Stimulated activated CD8-positive, alpha-beta memory T cell treated with anti-CD3 and anti-CD28 coated beads, Interleukin-12 subunit alpha, Interleukin-12 subunit beta, amount 100 ng/mL, for 4 hours (primary cell): ENCODE measurements around the gene SCIN.

Source experiments
- DNase-seq: peaks from one replicate; pipeline ENCODE4 v3.0.0-alpha.2; 2020; ENCODE audit warnings: low read depth

SCIN gene

GRCh38 chr7:12569673-12570072, 847 bp upstream of the SCIN start:
- no peak for DNase-seq

GRCh38 chr7:12570168-12570533, 369 bp upstream of the SCIN start:
- DNase-seq, result no peak

- DNase-seq, result no peak
These were observed 1.2 kb downstream of the SCIN start for GRCh38 chr7:12571691-12572090.

GRCh38 chr7:12572941-12573575, 2.5 kb downstream of the SCIN start:
- DNase-seq, result no peak

- DNase-seq, result no peak
These were observed 3.4 kb downstream of the SCIN start for GRCh38 chr7:12573885-12574284.

- DNase-seq, result no peak
These were observed 8.6 kb downstream of the SCIN start for GRCh38 chr7:12578930-12579640.

- DNase-seq, result no peak
These were observed 11.4 kb downstream of the SCIN start for GRCh38 chr7:12581897-12582296.

GRCh38 chr7:12582362-12582761, 11.8 kb downstream of the SCIN start:
- DNase-seq, result no peak

GRCh38 chr7:12583176-12583575, 12.7 kb downstream of the SCIN start:
- DNase-seq, result no peak

- DNase-seq, result no peak
These were observed 13.4 kb downstream of the SCIN start for GRCh38 chr7:12583922-12584321.

GRCh38 chr7:12584930-12585329, 14.4 kb downstream of the SCIN start:
- no peak for DNase-seq

- no peak for DNase-seq
These were observed 15.8 kb downstream of the SCIN start for GRCh38 chr7:12586271-12586670.

- DNase-seq, result no peak
These were observed 17.9 kb downstream of the SCIN start for GRCh38 chr7:12588259-12588904.

GRCh38 chr7:12590559-12590958, 20.0 kb downstream of the SCIN start:
- DNase-seq, result no peak

GRCh38 chr7:12594122-12594897, 23.8 kb downstream of the SCIN start:
- no peak for DNase-seq

- no peak for DNase-seq
These were observed 24.6 kb downstream of the SCIN start for GRCh38 chr7:12595148-12595547.

GRCh38 chr7:12596225-12596790, 25.8 kb downstream of the SCIN start:
- DNase-seq, result no peak

GRCh38 chr7:12601302-12601869, 30.9 kb downstream of the SCIN start:
- DNase-seq, result no peak

- no peak for DNase-seq
These were observed 36.6 kb downstream of the SCIN start for GRCh38 chr7:12607134-12607533.

- DNase-seq, result no peak
These were observed 39.0 kb downstream of the SCIN start for GRCh38 chr7:12609561-12609960.

GRCh38 chr7:12610899-12611298, 40.4 kb downstream of the SCIN start:
- DNase-seq, result no peak

GRCh38 chr7:12612622-12613021, 42.1 kb downstream of the SCIN start:
- DNase-seq, result no peak
